Measurements from ENCODE around the gene RC3H1. TPM values are rescaled to one million over a fixed set of nuclear protein-coding genes. Genes with fewer than 3 reads are reported as not detected.
"Not testable (repeated sequence)": the region's sequence is repeated elsewhere in the genome, so short reads cannot be mapped to it uniquely, and the experiment has no call there.

RC3H1 gene
- total RNA-seq, 1 donor = 30.7 TPM

DNA sequence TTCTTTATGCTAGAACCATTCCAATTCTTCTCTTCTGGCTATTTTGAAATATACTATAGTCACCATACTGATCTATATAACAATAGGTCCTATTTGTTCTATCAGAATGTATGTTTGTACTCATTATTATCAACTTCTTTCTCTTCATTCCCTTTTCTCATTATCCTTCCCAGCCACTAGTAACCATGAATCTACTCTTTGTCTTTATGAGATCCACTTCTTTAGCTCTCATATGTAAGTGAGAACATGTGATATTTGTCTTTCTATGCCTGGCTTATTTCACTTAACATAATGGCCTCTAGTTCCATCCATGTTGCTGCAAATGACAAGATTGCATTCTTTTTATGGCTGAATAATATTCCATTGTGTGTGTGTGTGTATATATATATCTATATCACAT lies 31.7 kb upstream of the RC3H1 start:
- TF ChIP-seq, protein P1, sequence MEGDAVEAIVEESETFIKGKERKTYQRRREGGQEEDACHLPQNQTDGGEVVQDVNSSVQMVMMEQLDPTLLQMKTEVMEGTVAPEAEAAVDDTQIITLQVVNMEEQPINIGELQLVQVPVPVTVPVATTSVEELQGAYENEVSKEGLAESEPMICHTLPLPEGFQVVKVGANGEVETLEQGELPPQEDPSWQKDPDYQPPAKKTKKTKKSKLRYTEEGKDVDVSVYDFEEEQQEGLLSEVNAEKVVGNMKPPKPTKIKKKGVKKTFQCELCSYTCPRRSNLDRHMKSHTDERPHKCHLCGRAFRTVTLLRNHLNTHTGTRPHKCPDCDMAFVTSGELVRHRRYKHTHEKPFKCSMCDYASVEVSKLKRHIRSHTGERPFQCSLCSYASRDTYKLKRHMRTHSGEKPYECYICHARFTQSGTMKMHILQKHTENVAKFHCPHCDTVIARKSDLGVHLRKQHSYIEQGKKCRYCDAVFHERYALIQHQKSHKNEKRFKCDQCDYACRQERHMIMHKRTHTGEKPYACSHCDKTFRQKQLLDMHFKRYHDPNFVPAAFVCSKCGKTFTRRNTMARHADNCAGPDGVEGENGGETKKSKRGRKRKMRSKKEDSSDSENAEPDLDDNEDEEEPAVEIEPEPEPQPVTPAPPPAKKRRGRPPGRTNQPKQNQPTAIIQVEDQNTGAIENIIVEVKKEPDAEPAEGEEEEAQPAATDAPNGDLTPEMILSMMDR (IDR thresholded peaks at IDR 0.05; ENCODE audit: insufficient read depth, low read depth, low read length) = no peak
- H3K4me3 ChIP-seq (ENCODE audit: low read depth, low read length) = no peak overlapping the region
- DNase-seq (ENCODE audit: low read depth) = no peak

DNA sequence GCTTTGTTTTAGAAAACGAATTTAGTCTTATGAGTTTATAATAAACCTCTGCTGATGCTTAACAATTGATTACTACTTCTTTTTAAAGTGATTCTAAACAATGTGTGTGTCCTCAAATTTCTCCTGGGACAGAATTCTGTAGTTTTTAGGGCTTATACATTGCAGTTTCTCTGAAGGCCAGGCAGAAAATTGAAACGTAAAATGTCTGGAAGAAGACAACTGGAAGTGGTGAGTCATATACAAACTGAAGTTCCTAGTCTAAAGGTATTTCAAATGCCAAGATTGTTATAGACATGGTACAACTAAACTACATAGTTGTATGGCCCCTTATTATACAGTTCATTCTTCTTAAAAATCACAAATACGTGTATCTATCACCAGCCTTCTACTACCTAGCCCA lies 30.5 kb upstream of the RC3H1 start:
- DNase-seq (ENCODE audit: low read depth) = no peak
- H3K4me3 ChIP-seq (ENCODE audit: low read depth, low read length) = no peak overlapping the region
- TF ChIP-seq, protein P1 (IDR thresholded peaks at IDR 0.05; ENCODE audit: insufficient read depth, low read depth, low read length) = no peak

DNA sequence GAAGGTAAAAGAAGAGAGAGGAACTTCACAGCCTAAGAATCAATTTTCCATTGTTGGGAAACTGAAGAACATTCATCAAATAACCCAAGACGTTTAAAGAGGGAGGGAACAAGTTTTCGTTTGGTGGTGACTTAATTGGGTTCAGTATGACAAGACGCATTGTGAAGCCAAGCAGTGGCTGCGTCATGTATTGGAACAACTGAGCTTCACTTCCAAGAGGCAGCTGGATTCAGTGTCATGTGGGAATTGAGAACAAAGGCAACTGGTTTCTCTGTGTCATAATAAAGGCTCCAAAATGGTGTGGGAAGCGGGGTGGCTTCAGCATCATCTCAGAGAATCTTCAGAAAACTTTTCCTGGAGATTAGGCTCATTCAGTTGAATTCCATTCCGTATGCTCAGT lies 29.8 kb upstream of the RC3H1 start:
- no peak for DNase-seq (ENCODE audit: low read depth)
- TF ChIP-seq, protein P1 (IDR thresholded peaks at IDR 0.05; ENCODE audit: insufficient read depth, low read depth, low read length) = no peak
- H3K4me3 ChIP-seq (ENCODE audit: low read depth, low read length) = no peak overlapping the region

DNA sequence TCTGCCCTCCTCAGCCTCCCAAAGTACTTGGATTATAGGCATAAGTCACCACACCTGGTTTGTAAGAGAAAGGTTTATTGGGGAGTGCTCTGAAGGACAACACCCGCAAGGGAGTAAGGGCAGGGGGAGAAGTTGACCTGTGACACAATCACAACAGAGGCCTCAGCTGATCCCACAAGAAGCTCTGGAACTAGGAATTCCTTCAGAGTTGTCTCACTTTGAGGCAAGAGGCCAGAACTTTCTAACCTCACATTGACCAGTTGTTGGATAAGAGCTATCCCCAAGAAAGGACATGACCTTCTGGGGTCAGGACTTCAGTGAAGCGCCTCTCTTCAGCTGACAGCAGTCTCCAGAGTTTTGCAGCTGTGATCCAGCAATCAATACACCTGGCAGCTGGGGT lies 27.4 kb upstream of the RC3H1 start:
- no peak for DNase-seq (ENCODE audit: low read depth)
- no peak overlapping the region for H3K4me3 ChIP-seq (ENCODE audit: low read depth, low read length)
- TF ChIP-seq, protein P1 (IDR thresholded peaks at IDR 0.05; ENCODE audit: insufficient read depth, low read depth, low read length) = no peak

DNA sequence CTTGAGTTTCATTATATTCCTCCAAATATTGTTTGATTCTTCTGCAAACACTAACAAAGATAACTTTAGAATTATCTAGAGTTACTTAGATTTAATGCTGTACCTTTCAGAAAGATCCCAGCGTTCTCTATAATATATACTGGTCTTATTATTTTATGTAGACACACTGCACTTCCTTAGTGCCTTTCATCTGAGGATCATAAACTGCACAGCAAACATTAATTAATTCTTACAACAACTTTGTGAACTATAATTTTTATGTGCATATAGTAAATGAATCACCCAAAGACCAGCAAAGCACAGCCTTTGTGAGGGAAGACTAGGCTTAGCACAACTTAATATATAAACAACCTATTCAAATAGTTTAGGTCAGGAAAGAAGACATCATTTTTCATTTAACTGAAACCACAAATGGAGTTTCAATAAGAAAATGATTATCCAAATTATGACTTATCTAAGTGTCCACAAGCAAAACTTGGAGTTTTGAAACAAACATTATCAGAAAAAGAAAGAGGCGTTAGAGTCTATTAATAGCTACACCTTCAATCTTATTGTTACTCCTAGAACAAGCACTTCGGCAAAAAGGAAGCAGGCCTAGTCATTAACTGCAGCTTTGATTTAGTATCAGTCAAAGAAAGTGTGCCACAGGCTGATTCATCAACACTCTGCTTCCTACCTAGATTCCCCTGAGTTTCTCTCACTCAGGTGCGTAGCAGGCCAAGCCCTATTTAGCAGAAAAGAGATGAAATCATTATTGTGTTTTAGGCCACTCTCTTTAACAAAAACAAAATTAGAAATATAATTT lies 22.5 kb upstream of the RC3H1 start:
- TF ChIP-seq, protein P1 (IDR thresholded peaks at IDR 0.05; ENCODE audit: insufficient read depth, low read depth, low read length) = no peak
- H3K4me3 ChIP-seq (ENCODE audit: low read depth, low read length) = no peak overlapping the region
- DNase-seq (ENCODE audit: low read depth) = no peak

DNA sequence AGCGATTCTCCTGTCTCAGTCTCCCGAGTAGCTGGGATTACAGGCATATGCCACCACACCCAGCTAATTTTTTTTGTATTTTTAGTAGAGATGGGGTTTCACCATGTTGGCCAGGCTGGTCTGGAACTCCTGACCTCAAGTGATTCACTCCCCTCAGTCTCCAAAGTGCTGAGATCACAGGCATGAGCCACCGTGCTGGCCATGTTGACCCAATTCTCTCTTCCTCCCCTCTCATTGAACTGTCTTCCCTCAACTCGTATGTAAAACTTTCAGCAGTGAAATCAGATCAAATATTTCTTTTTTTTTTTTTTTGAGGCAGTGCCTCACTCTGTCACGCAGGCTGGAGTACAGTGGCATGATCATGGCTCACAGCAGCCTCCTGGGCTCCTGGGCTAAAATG lies 20.4 kb upstream of the RC3H1 start:
- not testable (repeated sequence) for H3K4me3 ChIP-seq (ENCODE audit: low read depth, low read length); DNase-seq (ENCODE audit: low read depth)

DNA sequence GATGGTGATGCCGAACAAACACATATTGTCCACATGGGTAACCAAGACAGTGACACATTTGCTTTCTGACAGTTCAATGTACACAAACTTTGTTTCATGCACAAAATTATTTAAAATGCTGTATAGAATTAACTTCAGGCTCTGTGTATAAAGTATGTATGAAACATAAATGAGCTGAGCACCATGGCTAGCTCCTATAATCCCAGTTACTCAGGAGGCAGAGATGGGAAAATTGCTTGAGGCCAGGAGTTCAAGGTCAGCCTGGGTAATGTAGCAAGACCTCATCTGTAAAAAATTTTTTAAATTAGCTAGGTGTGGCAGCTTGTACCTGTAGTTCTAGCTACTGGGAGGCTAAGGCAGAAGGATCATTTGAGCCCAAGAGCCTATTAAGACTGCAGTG lies 19.2 kb upstream of the RC3H1 start:
- H3K4me3 ChIP-seq (ENCODE audit: low read depth, low read length) = no peak overlapping the region
- TF ChIP-seq, protein P1 (IDR thresholded peaks at IDR 0.05; ENCODE audit: insufficient read depth, low read depth, low read length) = no peak
- DNase-seq (ENCODE audit: low read depth) = no peak

All from fibroblast of villous mesenchyme (primary cell).